Psoas muscle (tissue), 8 donors: ENCODE data around the gene FOXF1. TPM values are rescaled to one million over a fixed set of nuclear protein-coding genes. Genes with fewer than 3 reads are reported as not detected.

Source experiments
- ATAC-seq, 4 donors: fragments of 200-7000 bp; cut with Tn5 transposase; one replicate each; pipeline ENCODE4 v1.9.1; 2020; ENCODE audit warnings: moderate library complexity in 3 of 4, mild to moderate bottlenecking in 2 of 4
- DNase-seq, 2 donors: peaks; one replicate each; pipeline ENCODE4 v3.0.0-alpha.2; 2020
- H3K27ac ChIP-seq: fragments of 200-600 bp; one replicate; pipeline ENCODE4 v1.8.0; 2022
- H3K27me3 ChIP-seq, 3 donors: fragments of 200-600 bp in 1 of 3; one replicate each; pipeline versions ENCODE4 v1.6.1 to v1.8.0; 2013 to 2022; ENCODE audit warnings: low read length in 2 of 3, mild to moderate bottlenecking in 2 of 3, moderate library complexity in 1 of 3; ENCODE audit not compliant: insufficient read depth in 3 of 3
- H3K36me3 ChIP-seq, 2 donors: fragments of 200-600 bp in 1 of 2; one replicate each; pipeline versions ENCODE4 v1.6.1 to v1.8.0; 2013 to 2022; ENCODE audit warnings: low read depth in 1 of 2, mild to moderate bottlenecking in 1 of 2, moderate library complexity in 1 of 2; ENCODE audit not compliant: insufficient read depth in 1 of 2
- H3K4me1 ChIP-seq: fragments of 200-600 bp; one replicate; pipeline ENCODE4 v1.8.0; 2022
- H3K4me3 ChIP-seq: fragments of 200-600 bp; one replicate; pipeline ENCODE4 v1.8.0; 2022; ENCODE audit warnings: mild to moderate bottlenecking
- H3K9me3 ChIP-seq: fragments of 200-600 bp; one replicate; pipeline ENCODE4 v1.8.0; 2022
- CTCF ChIP-seq: fragments of 200-600 bp; IDR thresholded peaks from one replicate; pipeline ENCODE4 v1.8.0; 2022; ENCODE audit warnings: antibody characterized with exemption
- WGBS, 3 donors: extraction: QIAGEN DNeasy Blood & Tissue Kit; methylation state at CpG; one replicate each; pipeline versions ENCODE4 v1.1.6 to v1.1.7; 2013; 5-methylcytosine and 5-hydroxymethylcytosine counted together
- intact Hi-C, 2 donors: fragments of 100-400 bp; cut with DNase I; formaldehyde crosslinking; loops; one replicate each; pipeline versions ENCODE4 v1.11.0 to v1.14.2; 2022
- polyA plus RNA-seq, 3 donors: library from polyadenylated mRNA; stranded (reverse); fragments of 200-250 nt; gene quantifications; one replicate each; pipeline ENCODE4 v1.2.3, GENCODE V29; 2013
- total RNA-seq, 4 donors: library from RNA; stranded (reverse); fragmentation: NEBNext Ultra II Directional in 2 of 4; extraction: Animal tissue kit (Norgen Biotek cat#: 25700) in 2 of 4; gene quantifications; one replicate each; pipeline versions ENCODE4 v1.2.1 to v1.2.4, GENCODE V29; 2021 to 2023
- donor health status: healthy with polysubstance abuse.
- donor health status: DM: no; HTN: no; CAD: no; lungs with moderate emphysema.
- donor health status: Bipolar disorder and iron deficiency.
- donor health status: healthy.
- donor health status: DM: yes; HTN: yes; CAD: no.
- donor health status: DM: no; HTN: no; CAD: no.
- donor health status: DM: no; HTN: no; CAD: no.
- donor health status: DM: yes; HTN: yes; CAD: no.

FOXF1 gene
- total and polyA plus RNA-seq, 7 donors: 0.01 to 0.12 (median 0.03) TPM; not detected in 2

- no peaks in the 10 kb centered on the region for H3K4me1 ChIP-seq
- H3K27me3 ChIP-seq: peaks cover 0 to 60% (median 20%) of the 10 kb centered on the region in 3 donors
- ATAC-seq: no peak
- DNase-seq: peak in 1 of 2 donors; percentile 39
- WGBS, 3 donors: 25 to 37% (median 32%) methylated on average over 16 of the region's 16 CpGs
- no peaks in the 10 kb centered on the region for H3K9me3 ChIP-seq
- H3K36me3 ChIP-seq: no peaks in the 10 kb centered on the region
- H3K27ac ChIP-seq: no peak overlapping the region
- no peak for TF ChIP-seq CTCF
- intact Hi-C loops: loop anchor here in 1 of 2 donors (5.0 kb wide), 1 partner anchor 700 kb away; no protein-coding TSS in a partner anchor
- H3K4me3 ChIP-seq: no peak overlapping the region
Measured at GRCh38 chr16:86522634-86523033, 12.3 kb downstream of the FOXF1 start.

GRCh38 chr16:86523166-86523740 lies 12.9 kb downstream of the FOXF1 start:
- H3K27me3 ChIP-seq: peaks cover 0 to 55% (median 17%) of the 10 kb centered on the region in 3 donors

GRCh38 chr16:86524029-86524428 lies 13.7 kb downstream of the FOXF1 start:
- Histone ChIP-seq H3K27me3 (peaks cover 0 to 47% (median 14%) of the 10 kb centered on the region in 3 donors), H3K9me3 (no peaks in the 10 kb centered on the region), H3K27ac (no peak overlapping the region), H3K4me1 (no peaks in the 10 kb centered on the region), H3K36me3 (no peaks in the 10 kb centered on the region), H3K4me3 (no peak overlapping the region)
- no peak for ATAC-seq
- TF ChIP-seq CTCF: no peak
- intact Hi-C loops: loop anchor here in 1 of 2 donors (5.0 kb wide), 1 partner anchor 702 kb away; no protein-coding TSS in a partner anchor
- WGBS, 3 donors: 63 to 74% (median 70%) methylated on average over 6 of the region's 6 CpGs
- no peak for DNase-seq

More at GRCh38 chr16:86523166-86523740, 12.9 kb downstream of the FOXF1 start:
- Histone ChIP-seq H3K27ac (no peak overlapping the region), H3K36me3 (no peaks in the 10 kb centered on the region), H3K4me3 (no peak overlapping the region), H3K4me1 (no peaks in the 10 kb centered on the region), H3K9me3 (no peaks in the 10 kb centered on the region)
- peak in 1 of 4 donors; percentile 29 for ATAC-seq
- intact Hi-C loops: loop anchor here in 1 of 2 donors (5.0 kb wide), 1 partner anchor 701 kb away; no protein-coding TSS in a partner anchor
- 58 to 63% (median 59%) methylated on average over 5 of the region's 5 CpGs for WGBS, 3 donors
- peak in 1 of 2 donors; percentile 32 for DNase-seq
- TF ChIP-seq CTCF: no peak

- Histone ChIP-seq H3K27me3 (peaks cover 0 to 30% (median 11%) of the 10 kb centered on the region in 3 donors), H3K36me3 (peaks cover 0 to 8% of the 10 kb centered on the region in 2 donors), H3K9me3 (no peaks in the 10 kb centered on the region), H3K4me3 (no peak overlapping the region), H3K4me1 (no peaks in the 10 kb centered on the region), H3K27ac (no peak overlapping the region)
- no peak for ATAC-seq
- intact Hi-C loops: no loop called here
- WGBS, 3 donors: 46 to 59% (median 58%) methylated on average over 12 of the region's 12 CpGs
- TF ChIP-seq CTCF: no peak
- no peak for DNase-seq
Measured at GRCh38 chr16:86525696-86526095, 15.4 kb downstream of the FOXF1 start.
